GM23338 (cell line): ENCODE measurements around the gene GSN. TPM values are rescaled to one million over a fixed set of nuclear protein-coding genes. Genes with fewer than 3 reads are reported as not detected.

Experiments used
- ATAC-seq: fragments of 200-7000 bp; cut with Tn5 transposase; 3 replicates; pipeline ENCODE4 v1.9.1; 2020
- DNase-seq: peaks from one replicate; pipeline ENCODE4 v3.0.0-alpha.2; 2015; ENCODE audit warnings: low spot score
- H2AFZ ChIP-seq: fragments of 200-600 bp; sonication (generic); 2 replicates; pipeline ENCODE4 v1.8.0; 2016; ENCODE audit warnings: antibody characterized with exemption, mild to moderate bottlenecking, moderate library complexity
- H3F3A ChIP-seq: fragments of 200-600 bp; sonication (generic); replicated peaks from 2 replicates; pipeline ENCODE4 v1.8.0; 2017; ENCODE audit warnings: antibody characterized with exemption, mixed run types, low read depth
- H3K27ac ChIP-seq: fragments of 200-600 bp; sonication (generic); 2 replicates; pipeline ENCODE4 v1.6.1; 2016; ENCODE audit warnings: low read depth
- H3K27me3 ChIP-seq: fragments of 200-600 bp; sonication (generic); 2 replicates; pipeline ENCODE4 v1.8.0; 2016; ENCODE audit warnings: mild to moderate bottlenecking, mixed run types, moderate library complexity; ENCODE audit not compliant: insufficient read depth
- H3K36me3 ChIP-seq: fragments of 200-600 bp; sonication (generic); 2 replicates; pipeline ENCODE4 v1.8.0; 2016; ENCODE audit warnings: mild to moderate bottlenecking; ENCODE audit not compliant: insufficient read depth
- H3K4me1 ChIP-seq: fragments of 200-600 bp; sonication (generic); 2 replicates; pipeline ENCODE4 v1.8.0; 2016; ENCODE audit warnings: mild to moderate bottlenecking, moderate library complexity; ENCODE audit not compliant: insufficient read depth
- H3K4me2 ChIP-seq: fragments of 200-600 bp; sonication (generic); 2 replicates; pipeline ENCODE4 v1.7.1; 2017; ENCODE audit warnings: mixed run types
- H3K4me3 ChIP-seq: fragments of 200-600 bp; sonication (generic); 2 replicates; pipeline ENCODE4 v1.6.1; 2016; ENCODE audit warnings: mixed run types
- H3K79me2 ChIP-seq: fragments of 200-600 bp; sonication (generic); replicated peaks from 2 replicates; pipeline ENCODE4 v1.8.0; 2017; ENCODE audit warnings: mild to moderate bottlenecking; ENCODE audit not compliant: insufficient read depth
- H3K9me2 ChIP-seq: fragments of 200-600 bp; sonication (generic); 2 replicates; pipeline ENCODE4 v1.8.0; 2017; ENCODE audit not compliant: insufficient read depth
- H4K20me1 ChIP-seq: fragments of 200-600 bp; sonication (generic); replicated peaks from 2 replicates; pipeline ENCODE4 v1.8.0; 2017; ENCODE audit warnings: mild to moderate bottlenecking; ENCODE audit not compliant: insufficient read depth
- H3K27ac Mint-ChIP-seq: 2 replicates; pipeline ENCODE4 v1.8.0; 2020; ENCODE audit warnings: inconsistent platforms, mild to moderate bottlenecking, moderate library complexity, mixed read lengths
- H3K27me3 Mint-ChIP-seq: 3 replicates; pipeline ENCODE4 v1.8.0; 2022; ENCODE audit warnings: low read depth, mild to moderate bottlenecking, moderate library complexity, mixed read lengths, inconsistent platforms; ENCODE audit not compliant: insufficient read depth, poor library complexity
- H3K36me3 Mint-ChIP-seq: 3 replicates; pipeline ENCODE4 v1.8.0; 2021; ENCODE audit warnings: low read depth, mild to moderate bottlenecking, inconsistent platforms, moderate library complexity, mixed read lengths
- H3K4me1 Mint-ChIP-seq: 3 replicates; pipeline ENCODE4 v1.8.0; 2020; ENCODE audit warnings: mild to moderate bottlenecking, inconsistent platforms, mixed read lengths
- H3K4me3 Mint-ChIP-seq: 3 replicates; pipeline ENCODE4 v1.8.0; 2021; ENCODE audit warnings: moderate library complexity, mild to moderate bottlenecking, inconsistent platforms, mixed read lengths
- H3K9me3 Mint-ChIP-seq: 3 replicates; pipeline ENCODE4 v1.8.0; 2020; ENCODE audit warnings: moderate library complexity, mild to moderate bottlenecking, inconsistent platforms, mixed read lengths
- CTCF ChIP-seq, 2 experiments: fragments of 200-600 bp in 1 of 2; sonication (generic) in 1 of 2; conservative IDR thresholded peaks; 2 replicates each; pipeline versions ENCODE4 v1.5.1 to v1.6.1; 2016 to 2017; ENCODE audit warnings: antibody characterized with exemption in 2 of 2, low read depth in 2 of 2, mild to moderate bottlenecking in 2 of 2, moderate library complexity in 1 of 2
- ETS1 ChIP-seq: IDR thresholded peaks from 2 replicates; pipeline ENCODE4 v1.6.1; 2016; ENCODE audit warnings: antibody characterized with exemption
- EZH2 ChIP-seq: fragments of 200-600 bp; sonication (generic); IDR thresholded peaks from one replicate; pipeline ENCODE4 v1.8.0; 2017; ENCODE audit warnings: antibody characterized with exemption, mild to moderate bottlenecking, low read depth; ENCODE audit not compliant: unreplicated experiment
- EZH2phosphoT487 ChIP-seq: fragments of 200-600 bp; sonication (generic); IDR thresholded peaks from one replicate; pipeline ENCODE4 v1.8.1; 2018; ENCODE audit warnings: antibody characterized with exemption; ENCODE audit not compliant: unreplicated experiment
- JUNB ChIP-seq: IDR thresholded peaks from one replicate; pipeline ENCODE4 v1.6.1; 2016; ENCODE audit warnings: antibody characterized with exemption; ENCODE audit not compliant: unreplicated experiment
- NANOG ChIP-seq: IDR thresholded peaks from 2 replicates; pipeline ENCODE4 v1.6.1; 2016; ENCODE audit warnings: antibody characterized with exemption, borderline replicate concordance
- POLR2AphosphoS5 ChIP-seq: IDR thresholded peaks from 2 replicates; pipeline ENCODE4 v1.6.1; 2016; ENCODE audit warnings: antibody characterized with exemption, low read depth
- REST ChIP-seq: IDR thresholded peaks from one replicate; pipeline ENCODE4 v1.6.1; 2018; ENCODE audit warnings: antibody characterized with exemption; ENCODE audit not compliant: unreplicated experiment
- STAT1 ChIP-seq: IDR thresholded peaks from one replicate; pipeline ENCODE4 v1.6.1; 2016; ENCODE audit warnings: antibody characterized with exemption; ENCODE audit not compliant: unreplicated experiment
- ZNF114 ChIP-seq: fragments of 250-450 bp; sonication (Bioruptor Pico); IDR thresholded peaks from 2 replicates; pipeline ENCODE4 v1.5.0; 2020; ENCODE audit warnings: mild to moderate bottlenecking, moderate library complexity
- ZNF331 ChIP-seq: fragments of 250-450 bp; sonication (Bioruptor Pico); IDR thresholded peaks from 2 replicates; pipeline ENCODE4 v1.5.0; 2020; ENCODE audit warnings: low read depth, mild to moderate bottlenecking, moderate library complexity
- ZNF462 ChIP-seq: fragments of 250-450 bp; sonication (Bioruptor Pico); IDR thresholded peaks from 2 replicates; pipeline ENCODE4 v1.5.0; 2020; ENCODE audit warnings: mild to moderate bottlenecking, moderate library complexity
- polyA plus RNA-seq: library from polyadenylated mRNA; unstranded; fragments of >200 nt; fragmentation: Nextera tagmentation; extraction: Ambion mirVana; gene quantifications from 2 replicates; pipeline ENCODE4 v1.2.1, GENCODE V29; 2016
- total RNA-seq: library from RNA; depleted of rRNA; stranded (reverse); fragments of >200 nt; shearing (Covaris generic); gene quantifications from 2 replicates; pipeline ENCODE4 v1.2.3, GENCODE V29; 2014

The GSN gene
- total and polyA plus RNA-seq, 2 experiments from 2014 or later: 30.2 to 85.7 TPM

GRCh38 chr9:121344184-121344583 lies 76.2 kb downstream of the GSN start (continued):
- no peak for TF ChIP-seq CTCF (conservative IDR thresholded peaks at IDR 0.05; ENCODE audit: low read depth in 2 of 2)
- no peak for TF ChIP-seq JUNB
- no peak for TF ChIP-seq STAT1
- TF ChIP-seq ETS1: no peak
- TF ChIP-seq NANOG: no peak
- TF ChIP-seq POLR2AphosphoS5: no peak
- no peak for TF ChIP-seq REST
- no peak for TF ChIP-seq EZH2

GRCh38 chr9:121345070-121345469 lies 77.1 kb downstream of the GSN start:
- H3K4me1 ChIP-seq: no peaks in the 10 kb centered on the region
- H3F3A ChIP-seq: no peaks in the 10 kb centered on the region
- H3K4me3 Mint-ChIP-seq: no peak overlapping the region
- DNase-seq: no peak
- H3K4me3 ChIP-seq: no peak overlapping the region
- H3K36me3 ChIP-seq: peaks cover 10% of the 10 kb centered on the region; the same call in 1 of the 2 replicates
- no peaks in the 10 kb centered on the region for H3K9me3 Mint-ChIP-seq
- no peaks in the 10 kb centered on the region for H3K9me2 ChIP-seq
- H3K4me1 Mint-ChIP-seq: no peaks in the 10 kb centered on the region
- no peak for ATAC-seq
- H3K27me3 Mint-ChIP-seq: no peaks in the 10 kb centered on the region
- no peak overlapping the region for H2AFZ ChIP-seq
- H4K20me1 ChIP-seq: no peaks in the 10 kb centered on the region
- no peak overlapping the region for H3K27ac ChIP-seq
- H3K27me3 ChIP-seq: no peaks in the 10 kb centered on the region
- H3K79me2 ChIP-seq: no peaks in the 10 kb centered on the region
- H3K4me2 ChIP-seq: no peak overlapping the region
- H3K27ac Mint-ChIP-seq: no peak overlapping the region
- no peaks in the 10 kb centered on the region; the same call in 2 of the 3 replicates for H3K36me3 Mint-ChIP-seq
- TF ChIP-seq ZNF462 (CRISPR knock-in tag) (no peak), NANOG (no peak), ETS1 (no peak), EZH2 (no peak), ZNF331 (no peak), EZH2phosphoT487 (no peak), ZNF114 (CRISPR knock-in tag) (no peak)
